Muscle layer of duodenum (tissue), 2 donors: ENCODE measurements around the gene SCN4A.
"Not testable (repeated sequence)": the region's sequence is repeated elsewhere in the genome, so short reads cannot be mapped to it uniquely, and the experiment has no call there.

Experiments
- H3K27ac ChIP-seq: one replicate; pipeline ENCODE4 v1.7.0; 2013; ENCODE audit warnings: mild to moderate bottlenecking, low read length
- H3K27me3 ChIP-seq: one replicate; pipeline ENCODE4 v1.7.0; 2013; ENCODE audit warnings: low read depth, mild to moderate bottlenecking, control low read depth, low read length
- H3K36me3 ChIP-seq, 2 donors: one replicate each; pipeline ENCODE4 v1.7.0; 2013; ENCODE audit warnings: low read length in 2 of 2, control low read depth in 1 of 2, mild to moderate bottlenecking in 1 of 2; ENCODE audit not compliant: insufficient read depth in 2 of 2, control insufficient read depth in 1 of 2
- H3K4me1 ChIP-seq, 2 donors: one replicate each; pipeline ENCODE4 v1.7.0; 2013; ENCODE audit warnings: low read length in 2 of 2, mild to moderate bottlenecking in 2 of 2, control low read depth in 1 of 2, moderate library complexity in 1 of 2; ENCODE audit not compliant: insufficient read depth in 2 of 2, control insufficient read depth in 1 of 2
- H3K4me3 ChIP-seq, 2 donors: one replicate each; pipeline ENCODE4 v1.7.0; 2013; ENCODE audit warnings: low read length in 2 of 2, low read depth in 1 of 2, mild to moderate bottlenecking in 1 of 2
- H3K9me3 ChIP-seq, 2 donors: one replicate each; pipeline ENCODE4 v1.7.0; 2013; ENCODE audit warnings: low read length in 2 of 2, control low read depth in 1 of 2, mild to moderate bottlenecking in 1 of 2; ENCODE audit not compliant: control insufficient read depth in 1 of 2
- donor health status: healthy.

The SCN4A gene

GRCh38 chr17:63914471-63914870 lies 58.2 kb downstream of the SCN4A start:
- Histone ChIP-seq H3K9me3 (no peaks in the 10 kb centered on the region), H3K4me3 (no peak overlapping the region), H3K27me3 (no peaks in the 10 kb centered on the region), H3K27ac (no peak overlapping the region), H3K4me1 (no peaks in the 10 kb centered on the region), H3K36me3 (no peaks in the 10 kb centered on the region)

- H3K9me3 ChIP-seq: no peaks in the 10 kb centered on the region
- no peak overlapping the region for H3K4me3 ChIP-seq
- no peaks in the 10 kb centered on the region for H3K36me3 ChIP-seq
- H3K27me3 ChIP-seq: no peaks in the 10 kb centered on the region
- H3K4me1 ChIP-seq: no peaks in the 10 kb centered on the region
- H3K27ac ChIP-seq: no peak overlapping the region
These were observed 61.0 kb downstream of the SCN4A start for GRCh38 chr17:63911657-63912100.

GRCh38 chr17:63911041-63911635 lies 61.6 kb downstream of the SCN4A start, which contains the start of gene CSHL1:
Gene CSHL1, minus strand, starts transcription at chr17:63911258. Its CDS starts 62 bp downstream, at chr17:63911196.
- H3K9me3 ChIP-seq: no peaks in the 10 kb centered on the region
- H3K36me3 ChIP-seq: no peaks in the 10 kb centered on the region
- no peak within 1 kb of the TSS for H3K27ac ChIP-seq
- H3K4me1 ChIP-seq: no peaks in the 10 kb centered on the region
- no peaks in the 10 kb centered on the region for H3K27me3 ChIP-seq
- no peak within 1 kb of the TSS for H3K4me3 ChIP-seq

GRCh38 chr17:63910096-63910495 lies 62.6 kb downstream of the SCN4A start:
- Histone ChIP-seq H3K4me1 (no peaks in the 10 kb centered on the region), H3K9me3 (no peaks in the 10 kb centered on the region), H3K27me3 (no peaks in the 10 kb centered on the region), H3K27ac (no peak overlapping the region), H3K4me3 (no peak overlapping the region), H3K36me3 (no peaks in the 10 kb centered on the region)

- H3K4me3 ChIP-seq, H3K27ac ChIP-seq, H3K27me3 ChIP-seq, H3K9me3 ChIP-seq, H3K4me1 ChIP-seq, H3K36me3 ChIP-seq: not testable (repeated sequence)
These were observed 63.1 kb downstream of the SCN4A start for GRCh38 chr17:63909586-63909985.

- not testable (repeated sequence) for H3K9me3 ChIP-seq, H3K4me1 ChIP-seq, H3K4me3 ChIP-seq, H3K36me3 ChIP-seq, H3K27me3 ChIP-seq, H3K27ac ChIP-seq
These were observed 65.4 kb downstream of the SCN4A start for GRCh38 chr17:63907161-63907778.

- not testable (repeated sequence) for H3K9me3 ChIP-seq, H3K4me1 ChIP-seq, H3K27ac ChIP-seq, H3K36me3 ChIP-seq, H3K4me3 ChIP-seq, H3K27me3 ChIP-seq
These were observed 67.9 kb downstream of the SCN4A start for GRCh38 chr17:63904796-63905195.

- H3K27me3 ChIP-seq, H3K9me3 ChIP-seq, H3K36me3 ChIP-seq, H3K4me1 ChIP-seq, H3K27ac ChIP-seq, H3K4me3 ChIP-seq: not testable (repeated sequence)
These were observed 68.9 kb downstream of the SCN4A start for GRCh38 chr17:63903787-63904201.

- not testable (repeated sequence) for H3K36me3 ChIP-seq, H3K4me3 ChIP-seq, H3K27me3 ChIP-seq, H3K27ac ChIP-seq, H3K9me3 ChIP-seq, H3K4me1 ChIP-seq
These were observed 70.7 kb downstream of the SCN4A start for GRCh38 chr17:63901971-63902370.

- H3K4me3 ChIP-seq, H3K36me3 ChIP-seq, H3K9me3 ChIP-seq: not testable (repeated sequence)
These were observed 73.6 kb downstream of the SCN4A start for GRCh38 chr17:63898899-63899798.

GRCh38 chr17:63896524-63897354 lies 76.0 kb downstream of the SCN4A start, which contains the start of gene CSH1:
Gene CSH1, minus strand, starts transcription at chr17:63896574. Its CDS starts 63 bp downstream, at chr17:63896511.
- not testable (repeated sequence) for H3K27ac ChIP-seq

More at GRCh38 chr17:63898899-63899798, 73.6 kb downstream of the SCN4A start:
- not testable (repeated sequence) for H3K27ac ChIP-seq, H3K27me3 ChIP-seq, H3K4me1 ChIP-seq

More at GRCh38 chr17:63896524-63897354, 76.0 kb downstream of the SCN4A start, which contains the start of gene CSH1:
- not testable (repeated sequence) for H3K4me1 ChIP-seq, H3K27me3 ChIP-seq, H3K4me3 ChIP-seq, H3K9me3 ChIP-seq, H3K36me3 ChIP-seq
